Coronary artery (tissue), 2 donors: Measurements from ENCODE around the gene CNPY3.
"Not testable (repeated sequence)": the region's sequence is repeated elsewhere in the genome, so short reads cannot be mapped to it uniquely, and the experiment has no call there.

Experiments
- DNase-seq: peaks from one replicate; pipeline ENCODE4 v3.0.0-alpha.2; 2017; ENCODE audit warnings: low spot score
- H3K27ac ChIP-seq, 2 donors: fragments of 200-600 bp; sonication (generic); one replicate each; pipeline ENCODE4 v1.5.1; 2016 to 2019
- H3K4me3 ChIP-seq: fragments of 200-600 bp; sonication (generic); 2 replicates; pipeline ENCODE4 v1.5.1; 2016; ENCODE audit warnings: mild to moderate bottlenecking, moderate library complexity
- CTCF ChIP-seq: fragments of 200-600 bp; sonication (generic); IDR thresholded peaks from one replicate; pipeline ENCODE4 v1.5.1; 2019; ENCODE audit warnings: antibody characterized with exemption

The CNPY3 gene

GRCh38 chr6:42947950-42948349 lies 18.7 kb downstream of the CNPY3 start:
- no peak for TF ChIP-seq CTCF
- Histone ChIP-seq H3K27ac (no peak overlapping the region), H3K4me3 (no peak overlapping the region)
- no peak for DNase-seq

- no peak for DNase-seq
- TF ChIP-seq CTCF = no peak
- Histone ChIP-seq H3K4me3 (no peak overlapping the region), H3K27ac (no peak overlapping the region)
Observed at GRCh38 chr6:42952389-42952788, 23.1 kb downstream of the CNPY3 start.

GRCh38 chr6:42954405-42954804 lies 25.1 kb downstream of the CNPY3 start:
- not testable (repeated sequence) for H3K4me3 ChIP-seq, DNase-seq, H3K27ac ChIP-seq

- TF ChIP-seq CTCF = no peak
- H3K4me3 ChIP-seq = no peak overlapping the region
- no peak overlapping the region for H3K27ac ChIP-seq
- DNase-seq = no peak
Observed at GRCh38 chr6:42958125-42958524, 28.8 kb downstream of the CNPY3 start.

- DNase-seq = no peak
- peak overlapping the region; percentile 78 for H3K4me3 ChIP-seq
- H3K27ac ChIP-seq = no peak overlapping the region
- no peak for TF ChIP-seq CTCF
Observed at GRCh38 chr6:42959917-42960242, 30.6 kb downstream of the CNPY3 start.

- no peak within 1 kb of the TSS for H3K27ac ChIP-seq
- DNase-seq = no peak
- peak within 1 kb of the TSS; percentile 78 for H3K4me3 ChIP-seq
- no peak for TF ChIP-seq CTCF
Observed at GRCh38 chr6:42960243-42961019, 31.2 kb downstream of the CNPY3 start, which contains the start of gene GNMT. GNMT (plus strand) TSS chr6:42960754; CDS start chr6:42960768, 14 bp downstream.

GRCh38 chr6:42961020-42961470 lies 31.8 kb downstream of the CNPY3 start:
- Histone ChIP-seq H3K27ac (no peak overlapping the region), H3K4me3 (peak overlapping the region; percentile 78)
- DNase-seq = no peak
- no peak for TF ChIP-seq CTCF
